Measurements from ENCODE around the gene RAD9B.
"Not testable (repeated sequence)": the region's sequence is repeated elsewhere in the genome, so short reads cannot be mapped to it uniquely, and the experiment has no call there.

The RAD9B gene

DNA sequence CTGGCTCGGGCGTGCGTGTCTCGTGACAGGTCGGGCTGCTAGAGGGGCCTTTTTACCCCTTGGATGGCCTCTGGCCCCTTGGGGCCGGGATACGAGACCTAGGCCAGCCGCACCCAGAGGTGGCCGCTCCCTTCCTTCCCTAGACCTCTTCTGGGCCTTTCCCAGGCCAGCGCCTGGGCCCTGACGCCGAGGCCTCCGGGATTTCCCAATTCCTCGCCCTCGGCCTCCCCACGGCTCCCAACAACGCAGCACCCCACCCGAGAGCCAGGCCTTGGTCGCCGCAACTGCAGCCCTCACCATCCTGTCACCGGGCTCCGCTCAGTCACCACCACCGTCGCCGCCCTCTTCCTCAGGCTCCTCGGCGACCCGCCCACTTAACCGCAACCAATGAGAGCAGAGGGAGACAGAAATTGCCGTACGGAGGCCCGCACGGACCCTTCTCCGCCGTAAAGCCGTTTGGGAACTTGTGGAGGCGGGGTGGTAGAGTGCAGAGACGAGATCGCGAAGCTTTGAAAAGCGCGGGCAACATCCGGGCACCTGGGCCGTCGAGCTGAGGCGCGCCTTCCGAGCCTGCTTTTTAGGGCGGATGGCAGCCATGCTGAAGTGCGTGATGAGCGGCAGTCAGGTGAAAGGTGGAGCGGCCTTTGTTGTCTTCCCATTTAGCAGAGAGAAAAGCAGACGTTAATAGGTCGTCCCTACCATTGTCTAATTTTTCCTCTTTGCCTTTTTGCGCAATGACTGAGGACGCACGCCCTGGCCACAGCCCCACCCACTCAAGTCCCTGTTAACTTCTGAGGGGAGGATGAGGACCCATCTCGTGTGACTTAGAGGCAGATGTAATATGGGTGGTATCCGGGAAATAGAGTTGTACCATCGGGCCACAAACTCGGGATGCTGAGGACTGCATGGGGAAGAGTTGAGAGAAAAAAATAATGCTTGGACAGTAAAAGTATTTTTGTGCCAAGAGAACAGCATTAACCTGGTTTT is at the start of gene RAD9B, which contains the start of gene VPS29:
TSS of gene RAD9B (plus strand) at position 580 of the 987 bp plus-strand sequence. CDS start at position 587, 7 bp downstream.
TSS of gene VPS29 (minus strand) at position 360 of the 987 bp plus-strand sequence. CDS start at position 300, 60 bp downstream.
- peak; percentile 93 for DNase-seq (ENCODE audit: low read depth)

- DNase-seq (ENCODE audit: low read depth): no peak
Measured at GRCh38 chr12:110453569-110454296, 48.4 kb upstream of the RAD9B start.

DNA sequence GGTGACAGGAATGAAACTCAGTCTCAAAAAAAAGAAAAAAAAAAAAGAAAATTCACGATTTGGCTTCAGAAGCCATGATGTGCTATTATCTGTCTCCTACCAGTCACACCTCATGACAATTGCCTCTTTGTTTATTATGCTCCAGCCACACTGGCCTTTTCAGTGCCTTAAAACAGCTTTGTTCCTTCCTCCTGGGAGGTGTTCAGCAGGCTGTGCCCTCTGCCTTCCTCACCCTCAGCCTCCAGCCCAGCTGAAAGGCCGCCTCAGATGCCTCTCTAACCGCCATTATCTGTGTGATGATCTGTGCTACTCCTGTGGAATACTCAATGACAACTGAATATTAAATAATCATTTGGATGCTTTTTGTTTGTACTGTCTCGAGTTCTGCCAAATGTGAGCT is 43.4 kb upstream of the RAD9B start:
- no peak for DNase-seq (ENCODE audit: low read depth)

DNA sequence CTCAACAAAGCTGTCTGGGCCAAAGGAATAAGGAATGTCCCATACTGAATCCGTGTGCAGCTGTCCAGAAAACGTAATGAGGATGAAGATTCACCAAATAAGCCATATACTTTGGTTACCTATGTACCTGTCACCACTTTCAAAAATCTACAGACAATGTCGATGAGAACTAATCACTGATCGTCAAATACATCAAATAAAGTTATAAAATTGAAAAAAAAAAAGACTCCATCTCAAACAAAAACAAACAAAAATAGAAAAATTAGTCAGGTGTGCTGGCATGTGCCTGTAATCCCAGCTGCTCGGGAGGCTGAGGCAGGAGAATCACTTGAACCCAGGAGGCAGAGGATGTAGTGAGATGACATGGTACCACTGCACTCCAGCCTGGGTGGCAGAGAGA is 40.9 kb upstream of the RAD9B start:
- DNase-seq (ENCODE audit: low read depth): not testable (repeated sequence)

GRCh38 chr12:110465024-110465423 is 37.1 kb upstream of the RAD9B start:
- DNase-seq (ENCODE audit: low read depth): no peak

DNA sequence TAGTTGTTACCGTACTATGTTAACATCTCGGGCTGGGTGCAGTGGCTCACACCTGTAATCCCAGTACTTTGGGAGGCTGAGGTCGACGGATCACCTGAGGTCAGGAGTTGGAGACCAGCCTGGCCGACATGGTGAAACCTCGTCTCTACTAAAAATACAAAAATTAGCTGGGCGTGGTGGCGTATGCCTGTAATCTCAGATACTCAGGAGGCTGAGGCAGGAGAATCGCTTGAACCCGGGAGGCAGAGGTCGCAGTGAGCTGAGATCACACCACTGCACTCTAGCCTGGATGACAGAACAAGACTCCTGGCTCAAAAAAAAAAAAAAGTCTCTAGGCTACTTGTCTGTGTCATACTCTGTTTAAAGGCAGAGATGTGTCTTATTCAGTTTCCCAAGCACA is 36.4 kb upstream of the RAD9B start:
- DNase-seq (ENCODE audit: low read depth): not testable (repeated sequence)

DNA sequence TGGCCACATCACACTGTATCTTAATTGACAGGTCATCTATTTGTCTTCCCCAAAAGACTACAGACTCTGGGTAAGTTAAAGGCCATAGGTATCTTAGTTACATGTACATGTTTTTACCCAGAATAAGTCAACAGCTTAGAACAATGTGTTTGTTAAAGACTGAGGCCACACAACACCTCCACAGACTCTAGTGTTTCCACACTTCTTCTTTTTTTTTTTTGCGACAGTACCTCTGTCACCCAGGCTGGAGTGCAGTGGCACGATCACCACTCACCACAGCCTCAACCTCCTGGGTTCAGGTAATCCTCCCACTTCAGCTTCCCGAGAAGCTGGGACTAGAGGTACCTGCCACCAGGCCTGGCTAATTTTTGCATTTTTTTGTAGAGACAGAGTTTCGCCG is 35.3 kb upstream of the RAD9B start:
- no peak for DNase-seq (ENCODE audit: low read depth)

DNA sequence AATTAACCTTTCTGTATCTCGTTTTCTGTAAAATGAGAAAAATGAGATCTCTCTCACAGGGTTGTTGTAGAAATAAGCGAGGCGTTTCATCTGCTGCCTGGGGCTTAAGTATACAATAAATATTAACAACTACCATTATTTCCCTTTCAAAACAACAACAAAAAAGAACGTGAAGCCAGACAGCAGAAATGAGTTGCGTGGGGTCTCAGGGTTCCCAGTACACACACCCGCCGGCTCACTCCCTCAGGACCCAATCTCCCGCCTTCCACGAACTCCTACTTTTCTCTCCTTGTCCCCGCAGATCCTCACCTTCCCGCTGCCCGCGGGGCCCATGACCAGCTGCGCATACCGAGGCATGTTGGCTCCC is 34.3 kb upstream of the RAD9B start:
- DNase-seq (ENCODE audit: low read depth): no peak

DNA sequence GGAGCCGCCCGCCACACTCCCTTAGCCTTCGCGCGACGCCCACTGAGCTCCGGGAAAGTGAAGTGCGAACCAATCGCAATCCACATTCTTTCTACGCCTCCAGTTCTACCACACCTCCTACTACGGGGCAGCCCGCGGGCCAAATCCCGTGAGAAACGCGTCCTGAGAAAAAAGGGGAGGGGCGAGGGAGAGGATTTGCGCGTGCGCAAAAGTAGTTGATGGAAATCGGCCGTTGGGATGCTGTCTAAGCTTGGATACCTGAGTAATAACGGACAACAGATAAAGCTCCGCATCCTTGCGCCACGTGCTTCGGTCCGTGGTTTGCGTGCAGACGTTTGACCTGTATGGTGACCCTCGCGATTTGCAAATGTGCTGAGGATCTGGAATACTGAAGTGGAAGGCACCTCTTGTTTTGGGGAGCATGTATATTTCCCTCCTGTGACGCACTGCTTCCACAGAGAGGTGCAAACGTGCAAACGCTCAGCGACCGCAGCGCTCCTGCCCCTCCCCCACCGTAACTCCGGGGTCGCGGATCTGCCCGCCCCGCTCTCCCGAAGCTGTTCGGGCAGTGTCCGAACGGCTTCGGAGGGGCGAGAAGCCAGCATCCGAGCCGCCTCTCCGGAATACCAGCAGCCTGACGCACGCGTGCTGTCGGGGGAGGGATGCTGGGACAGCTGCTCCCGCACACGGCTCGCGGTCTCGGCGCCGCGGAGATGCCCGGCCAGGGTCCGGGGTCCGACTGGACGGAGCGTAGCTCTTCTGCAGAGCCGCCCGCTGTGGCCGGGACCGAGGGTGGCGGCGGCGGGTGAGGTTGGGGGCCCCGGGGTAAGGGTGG is 33.7 kb upstream of the RAD9B start, which contains the start of the genes FAM216A and GPN3:
TSS of gene FAM216A (plus strand) at position 632 of the 835 bp plus-strand sequence. CDS start at position 663, 31 bp downstream.
TSS of gene GPN3 (minus strand) at position 44 of the 835 bp plus-strand sequence. CDS start 54 bp downstream, outside the sequence.
- DNase-seq (ENCODE audit: low read depth): peak; percentile 97

DNA sequence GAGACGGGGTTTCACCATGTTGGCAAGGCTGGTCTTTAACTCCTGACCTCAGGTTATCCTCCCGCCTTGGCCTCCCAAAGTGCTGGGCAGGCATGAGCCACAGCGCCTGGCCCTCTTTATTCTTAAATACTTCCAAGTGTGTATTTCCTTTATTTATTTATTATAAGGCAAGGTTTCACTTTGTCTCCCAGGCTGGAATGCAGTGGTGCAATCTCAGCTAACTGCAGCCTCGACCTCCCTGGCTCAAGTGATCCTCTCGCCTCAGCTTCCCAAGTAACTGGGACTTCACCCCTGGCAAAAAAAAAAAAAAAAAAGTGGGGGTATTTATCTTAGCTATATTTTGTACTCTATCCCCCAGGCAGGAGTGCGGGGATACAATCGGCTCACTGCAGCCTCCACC is 26.7 kb upstream of the RAD9B start:
- no peak for DNase-seq (ENCODE audit: low read depth)

DNA sequence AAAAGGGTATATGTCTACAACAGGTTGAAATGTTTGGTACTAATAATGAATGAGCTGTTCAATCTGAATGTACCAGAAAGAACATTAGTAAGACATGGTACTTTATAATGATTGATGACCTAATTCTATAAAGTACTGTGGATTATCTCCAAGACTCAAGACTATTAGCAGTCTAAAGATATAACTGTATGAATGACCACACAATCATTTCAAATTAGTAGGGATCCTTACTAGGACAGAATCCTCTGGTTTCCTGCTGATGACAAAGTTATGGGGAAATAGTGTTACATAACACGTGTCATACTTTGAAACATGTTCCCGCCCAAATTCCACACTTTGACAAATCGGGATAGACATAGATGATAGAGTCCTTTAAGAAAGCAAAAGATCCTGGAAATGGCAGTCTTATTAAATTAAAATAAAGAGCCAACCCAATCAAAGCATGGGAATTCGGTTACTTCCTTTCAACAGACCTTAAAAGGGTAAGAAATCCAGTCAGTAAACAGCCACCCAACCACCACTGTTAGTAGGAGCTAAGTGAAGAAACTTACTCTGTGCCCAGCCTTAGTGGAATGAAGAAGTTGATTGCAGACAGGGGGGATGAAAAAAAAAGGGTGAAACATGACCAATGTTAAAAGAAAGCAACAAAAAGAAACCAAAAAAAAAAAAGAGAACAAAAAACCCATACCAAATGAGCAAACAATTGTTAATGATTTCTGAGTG is 3.0 kb upstream of the RAD9B start:
- DNase-seq (ENCODE audit: low read depth): peak; percentile 71

DNA sequence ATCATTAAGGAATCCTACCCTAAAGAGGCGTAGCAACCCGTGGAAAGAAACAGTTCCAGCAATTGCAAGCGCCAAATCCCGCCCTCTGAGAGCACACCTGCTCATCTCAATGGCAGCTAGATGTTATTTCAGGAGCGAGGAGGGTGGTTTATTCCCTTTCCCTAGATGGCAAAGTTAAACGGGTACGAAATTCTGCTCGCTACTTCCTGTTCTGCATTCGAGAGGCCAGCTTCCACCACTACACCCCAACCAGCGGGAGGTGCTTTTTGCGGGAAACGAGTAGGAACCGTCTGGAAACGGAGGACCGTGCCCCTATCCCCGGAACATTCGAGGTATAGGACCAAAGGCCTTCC is 756 bp upstream of the RAD9B start:
- peak; percentile 48 for DNase-seq (ENCODE audit: low read depth)

DNA sequence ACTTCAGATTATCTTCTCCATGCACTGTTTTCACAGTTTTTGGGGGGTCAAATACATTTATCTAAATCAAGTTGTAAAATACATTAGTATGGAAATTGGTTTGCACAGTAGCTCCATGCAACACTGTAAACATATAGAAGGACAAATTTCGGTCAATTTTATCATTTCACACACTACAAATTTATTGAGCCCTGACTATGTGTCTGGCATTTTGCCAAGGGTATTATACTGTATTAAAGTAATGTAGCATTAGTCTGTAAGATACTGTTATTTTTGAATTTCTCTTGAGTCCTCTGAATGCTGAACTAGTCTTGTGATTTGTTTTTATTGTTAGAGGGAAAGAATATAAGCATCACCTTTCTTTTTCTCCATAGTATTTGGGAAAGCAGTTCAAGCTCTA is 1.3 kb downstream of the RAD9B start:
- DNase-seq (ENCODE audit: low read depth): no peak

GRCh38 chr12:110505332-110505731 is 3.2 kb downstream of the RAD9B start:
- no peak for DNase-seq (ENCODE audit: low read depth)

DNA sequence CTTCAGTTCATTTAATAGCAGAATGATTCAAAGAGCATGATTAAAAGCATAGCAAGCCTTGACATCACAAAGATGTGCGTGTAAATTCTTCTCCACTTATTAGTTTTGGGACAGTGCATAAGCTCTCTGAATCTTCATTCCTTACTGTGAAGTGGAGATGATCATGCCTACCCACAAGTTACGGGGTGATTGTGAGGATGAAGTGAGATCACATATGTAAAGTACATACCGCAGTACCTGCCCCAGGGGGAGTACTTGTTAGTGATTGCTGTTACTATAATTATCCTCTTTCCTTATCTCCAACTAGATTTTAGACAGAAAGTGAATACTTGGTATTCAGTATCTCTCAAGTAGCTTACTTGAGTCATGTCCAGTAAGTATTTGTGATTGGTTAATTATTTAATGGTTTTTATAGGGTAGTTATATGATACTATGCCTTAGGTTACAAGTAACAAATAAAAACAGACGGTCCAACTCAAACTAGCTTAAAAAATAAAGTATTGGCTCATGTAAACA is 6.0 kb downstream of the RAD9B start:
- DNase-seq (ENCODE audit: low read depth): no peak

DNA sequence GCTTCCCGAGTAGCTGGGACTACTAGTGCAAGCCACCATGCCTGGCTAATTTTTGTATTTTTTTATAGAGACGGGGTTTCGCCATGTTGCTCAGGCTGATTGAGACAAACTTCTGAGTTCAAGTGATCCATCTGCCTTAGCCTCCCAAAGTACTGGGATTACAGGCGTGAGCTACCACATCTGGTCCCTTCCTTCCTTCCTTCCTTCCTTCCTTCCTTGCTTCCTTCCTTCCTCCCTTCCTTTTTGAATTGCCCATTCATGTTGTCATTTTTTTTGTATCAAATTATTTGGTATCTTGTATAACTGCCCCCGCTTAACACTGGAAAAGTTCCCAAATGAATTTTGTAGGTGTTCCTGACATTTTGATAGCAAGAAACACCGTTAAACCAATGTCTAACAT is 11.7 kb downstream of the RAD9B start:
- no peak for DNase-seq (ENCODE audit: low read depth)

DNA sequence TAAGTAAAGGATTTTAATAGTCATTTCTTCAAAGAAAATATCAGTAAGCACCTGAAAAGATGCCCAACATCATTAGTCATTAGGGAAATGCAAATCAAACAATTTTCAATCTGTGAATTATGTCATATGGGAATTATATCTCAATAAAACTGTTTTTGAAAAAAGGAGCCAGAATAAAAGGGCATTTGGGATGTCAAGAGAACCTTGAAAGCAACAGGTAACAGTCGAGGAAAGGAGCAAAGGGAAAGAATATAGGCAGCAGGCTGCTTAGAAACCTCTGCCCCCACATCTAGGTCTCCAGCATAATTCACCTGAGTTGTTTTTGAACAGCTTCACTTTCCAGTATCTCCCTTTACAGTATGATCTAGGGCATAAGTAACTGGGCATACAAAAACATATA is 12.2 kb downstream of the RAD9B start:
- DNase-seq (ENCODE audit: low read depth): no peak

- DNase-seq (ENCODE audit: low read depth): no peak
Measured at GRCh38 chr12:110516995-110517394, 14.9 kb downstream of the RAD9B start.

DNA sequence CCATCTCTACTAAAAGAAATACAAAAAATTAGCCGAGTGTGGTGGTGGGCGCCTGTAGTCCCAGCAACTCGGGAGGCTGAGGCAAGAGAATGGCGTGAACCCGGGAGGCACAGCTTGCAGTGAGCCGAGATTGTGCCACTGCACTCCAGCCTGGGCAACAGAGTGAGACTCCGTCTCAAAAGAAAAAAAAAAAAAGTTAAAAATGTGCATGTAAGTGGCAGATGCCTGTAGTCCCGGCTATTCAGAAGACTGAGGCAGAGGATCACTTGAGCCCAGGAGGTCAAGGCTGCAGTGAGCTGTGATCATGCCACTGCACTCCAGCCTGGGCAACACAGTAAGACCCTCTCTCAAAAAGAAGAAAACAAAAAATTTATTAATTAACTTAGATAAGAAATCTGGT is 15.9 kb downstream of the RAD9B start:
- DNase-seq (ENCODE audit: low read depth): not testable (repeated sequence)

DNA sequence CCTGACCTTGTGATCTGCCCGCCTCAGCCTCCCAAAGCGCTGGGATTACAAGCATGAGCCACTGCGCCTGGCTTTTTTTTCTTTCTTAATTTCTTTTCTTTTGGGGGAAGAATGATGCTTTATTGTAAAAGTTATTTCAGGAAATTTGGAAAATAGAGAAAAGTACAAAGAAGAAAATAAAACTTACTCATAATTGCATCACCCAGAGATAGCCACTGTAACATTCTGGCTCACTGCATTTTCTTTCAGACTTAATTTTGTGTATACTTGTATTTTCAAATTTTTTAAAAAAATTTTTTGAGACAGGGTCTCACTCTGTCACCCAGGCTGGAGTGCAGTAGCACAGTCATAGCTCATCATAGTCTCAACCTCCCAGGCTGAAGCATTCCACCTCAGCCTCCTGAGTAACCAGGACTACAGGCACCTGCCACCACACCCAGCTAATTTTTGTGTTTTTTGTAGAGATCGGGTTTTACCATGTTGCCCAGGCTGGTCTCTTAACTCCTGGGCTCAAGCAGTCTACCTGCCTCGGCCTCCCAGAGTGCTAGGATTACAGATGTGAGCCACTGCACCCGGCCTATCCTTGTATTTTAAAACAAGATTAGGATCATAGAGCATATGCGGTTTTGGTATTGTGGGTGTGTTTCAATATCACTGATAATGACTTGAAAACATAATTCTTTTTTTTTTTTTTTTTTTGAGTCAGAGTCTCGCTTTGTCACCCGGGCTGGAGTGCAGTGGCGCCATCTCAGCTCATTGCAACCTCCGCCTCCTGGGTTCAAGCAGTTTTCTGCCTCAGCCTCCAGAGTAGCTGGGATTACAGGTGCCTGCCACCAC is 19.0 kb downstream of the RAD9B start:
- not testable (repeated sequence) for DNase-seq (ENCODE audit: low read depth)
